GM18526 (cell line): ENCODE data around the gene YTHDC1.

ENCODE experiments used
- POLR2A ChIP-seq: IDR thresholded peaks from 3 replicates; pipeline ENCODE4 v1.6.1; 2011; ENCODE audit not compliant: insufficient read length; ENCODE audit errors: extremely low read depth

YTHDC1 gene

DNA sequence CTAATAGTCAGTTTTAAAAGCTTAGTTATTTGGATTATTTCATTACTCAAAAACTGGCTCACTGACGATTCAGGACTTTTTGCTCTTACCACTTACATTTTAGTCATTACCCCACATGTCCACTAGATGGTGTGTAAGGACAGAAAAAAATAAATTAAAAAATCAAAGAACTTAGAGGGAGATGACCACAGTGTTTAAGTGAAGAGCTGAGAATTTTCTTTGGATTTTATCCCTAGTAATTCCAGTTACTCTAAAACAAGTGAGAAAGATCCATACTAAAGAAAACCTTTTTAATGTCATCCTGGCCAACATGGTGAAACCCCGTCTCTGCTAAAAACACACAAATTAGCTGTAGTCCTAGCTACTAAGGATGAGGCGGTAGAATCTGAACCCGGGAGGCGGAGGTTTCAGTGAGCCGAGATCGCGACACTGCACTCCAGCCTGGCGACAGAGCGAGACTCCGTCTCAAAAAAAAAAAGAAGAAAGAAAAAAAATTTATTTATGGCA lies 78.0 kb downstream of the YTHDC1 start:
- TF ChIP-seq POLR2A: no peak

DNA sequence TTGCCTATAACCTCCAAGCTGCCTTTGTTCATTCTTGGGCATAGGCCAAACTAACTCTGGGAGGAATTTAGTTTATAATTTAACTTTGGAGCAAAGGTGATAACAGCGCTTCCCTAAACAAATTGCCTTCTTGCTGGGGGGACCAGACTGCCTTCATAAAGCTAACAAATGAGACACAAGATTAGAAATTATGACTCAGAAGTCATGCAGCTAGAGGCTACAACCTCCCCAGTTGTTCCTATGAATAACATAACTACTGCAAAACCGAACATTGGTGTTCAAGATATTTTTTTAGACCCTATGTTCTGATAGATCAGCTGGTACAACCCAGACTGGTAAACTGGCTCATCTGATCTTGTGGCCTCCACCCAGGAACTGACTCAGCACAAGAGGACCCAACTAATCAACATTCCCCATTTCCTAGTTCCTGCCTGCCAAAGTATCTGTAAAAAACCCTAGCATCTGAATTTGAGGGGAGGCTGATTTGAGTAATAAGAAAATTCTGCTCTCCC lies 82.4 kb downstream of the YTHDC1 start:
- TF ChIP-seq POLR2A: no peak

GRCh38 chr4:68264875-68265565 lies 84.9 kb downstream of the YTHDC1 start:
- no peak for TF ChIP-seq POLR2A
